CD14-positive monocyte (primary cell): ENCODE measurements around the gene TTBK1. TPM values are rescaled to one million over a fixed set of nuclear protein-coding genes. Genes with fewer than 3 reads are reported as not detected.

Source experiments
- DNase-seq, 3 donors: peaks; one replicate each; pipeline ENCODE4 v3.0.0-alpha.2; 2011 to 2022
- H2AFZ ChIP-seq: 2 replicates; pipeline ENCODE4 v1.6.0; 2012; ENCODE audit warnings: mild to moderate bottlenecking, low read depth, low read length, inconsistent platforms; ENCODE audit not compliant: insufficient read depth, poor library complexity, severe bottlenecking
- H3K27ac ChIP-seq, 2 donors: 1 replicate in 1 of 2; 2 replicates in 1 of 2; pipeline ENCODE4 v1.5.1; 2012 to 2013; ENCODE audit warnings: low read length in 2 of 2, control low read depth in 1 of 2, inconsistent platforms in 1 of 2, low read depth in 1 of 2, mild to moderate bottlenecking in 1 of 2
- H3K27me3 ChIP-seq, 2 donors: one replicate each; pipeline versions ENCODE4 v1.6.0 to v1.6.1; 2011 to 2013; ENCODE audit warnings: low read length in 2 of 2; ENCODE audit not compliant: control insufficient read depth in 2 of 2, insufficient read depth in 2 of 2
- H3K36me3 ChIP-seq, 2 donors: replicated peaks in 1 of 2; 1 replicate in 1 of 2; 2 replicates in 1 of 2; pipeline versions ENCODE4 v1.5.1 to v1.6.1; 2012 to 2013; ENCODE audit warnings: low read length in 2 of 2, control low read depth in 1 of 2, inconsistent platforms in 1 of 2, mild to moderate bottlenecking in 1 of 2; ENCODE audit not compliant: insufficient read depth in 2 of 2, control insufficient read depth in 1 of 2
- H3K4me1 ChIP-seq, 2 donors: 1 replicate in 1 of 2; 2 replicates in 1 of 2; pipeline versions ENCODE4 v1.5.1 to v1.6.1; 2012 to 2013; ENCODE audit warnings: low read length in 2 of 2, control low read depth in 1 of 2, inconsistent platforms in 1 of 2, mild to moderate bottlenecking in 1 of 2, moderate library complexity in 1 of 2; ENCODE audit not compliant: insufficient read depth in 2 of 2, control insufficient read depth in 1 of 2
- H3K4me2 ChIP-seq: replicated peaks from 2 replicates; pipeline ENCODE3; 2012; ENCODE audit warnings: low read length, moderate library complexity, mild to moderate bottlenecking; ENCODE audit not compliant: poor library complexity, severe bottlenecking; ENCODE audit errors: extremely low read depth
- H3K4me3 ChIP-seq, 3 experiments: fragments of 200-600 bp in 1 of 3; sonication (generic) in 1 of 3; replicated peaks in 1 of 3; 1 replicate in 2 of 3; 2 replicates in 1 of 3; pipeline ENCODE4 v1.5.1; 2011 to 2013; ENCODE audit warnings: low read length in 3 of 3, mild to moderate bottlenecking in 3 of 3, control low read depth in 2 of 3, low read depth in 2 of 3, inconsistent platforms in 1 of 3, moderate library complexity in 1 of 3
- H3K79me2 ChIP-seq: 2 replicates; pipeline ENCODE4 v1.6.0; 2012; ENCODE audit warnings: mild to moderate bottlenecking, control low read depth, inconsistent platforms, low read length, moderate library complexity; ENCODE audit not compliant: insufficient read depth
- H3K9ac ChIP-seq: 2 replicates; pipeline ENCODE4 v1.6.0; 2017; ENCODE audit warnings: low read length, mild to moderate bottlenecking; ENCODE audit not compliant: insufficient read depth, poor library complexity, severe bottlenecking
- H3K9me3 ChIP-seq, 2 donors: replicated peaks in 1 of 2; 1 replicate in 1 of 2; 2 replicates in 1 of 2; pipeline versions ENCODE4 v1.5.1 to v1.6.1; 2012 to 2013; ENCODE audit warnings: low read length in 2 of 2, control low read depth in 1 of 2; ENCODE audit not compliant: control insufficient read depth in 1 of 2, insufficient read depth in 1 of 2
- H4K20me1 ChIP-seq: 2 replicates; pipeline ENCODE4 v1.6.0; 2012; ENCODE audit warnings: mild to moderate bottlenecking, low read length, control low read depth, moderate library complexity; ENCODE audit not compliant: insufficient read depth
- H3K27ac Mint-ChIP-seq, 7 donors: one replicate each; pipeline ENCODE4 v1.8.0; 2020; ENCODE audit warnings: mild to moderate bottlenecking in 7 of 7, mixed read lengths in 7 of 7, moderate library complexity in 6 of 7, inconsistent platforms in 2 of 7
- H3K27me3 Mint-ChIP-seq, 3 donors: one replicate each; pipeline ENCODE4 v1.8.0; 2021 to 2022; ENCODE audit warnings: low read depth in 3 of 3, mild to moderate bottlenecking in 3 of 3, mixed read lengths in 3 of 3, moderate library complexity in 3 of 3, inconsistent platforms in 1 of 3
- H3K36me3 Mint-ChIP-seq, 2 donors: one replicate each; pipeline ENCODE4 v1.8.0; 2020; ENCODE audit warnings: mixed read lengths in 2 of 2, inconsistent platforms in 1 of 2, mild to moderate bottlenecking in 1 of 2
- H3K4me1 Mint-ChIP-seq: one replicate; pipeline ENCODE4 v1.8.0; 2020; ENCODE audit warnings: mild to moderate bottlenecking, mixed read lengths
- H3K4me3 Mint-ChIP-seq, 2 donors: one replicate each; pipeline ENCODE4 v1.8.0; 2020; ENCODE audit warnings: mild to moderate bottlenecking in 2 of 2, mixed read lengths in 2 of 2, moderate library complexity in 1 of 2
- H3K9me3 Mint-ChIP-seq, 7 donors: one replicate each; pipeline ENCODE4 v1.8.0; 2020 to 2022; ENCODE audit warnings: mixed read lengths in 7 of 7, mild to moderate bottlenecking in 6 of 7, moderate library complexity in 6 of 7, inconsistent platforms in 2 of 7
- CTCF ChIP-seq: fragments of 200-600 bp; IDR thresholded peaks from one replicate; pipeline ENCODE4 v1.8.0; 2022; ENCODE audit warnings: antibody characterized with exemption, mild to moderate bottlenecking
- WGBS: methylation state at CpG from one replicate; pipeline ENCODE4 v1.1.5; 2013; ENCODE audit warnings: missing lambda C conversion rate; ENCODE audit not compliant: insufficient coverage; 5-methylcytosine and 5-hydroxymethylcytosine counted together
- intact Hi-C, 2 donors: fragments of 100-400 bp; cut with micrococcal nuclease; formaldehyde crosslinking; loops; one replicate each; pipeline versions ENCODE4 v1.15.0 to v1.15.1; 2023
- polyA plus RNA-seq, 3 donors: library from polyadenylated mRNA; depleted of rRNA in 1 of 3; unstranded in 2 of 3; stranded (reverse) in 1 of 3; fragments of 300-500 nt in 2 of 3; fragments of >200 nt in 1 of 3; fragmentation: Illumina TruSeq in 2 of 3; gene quantifications; 1 replicate in 2 of 3; 2 replicates in 1 of 3; pipeline ENCODE4 v1.2.3, GENCODE V29; 2012 to 2021

The TTBK1 gene
- polyA plus RNA-seq, 3 donors, result not detected

DNA sequence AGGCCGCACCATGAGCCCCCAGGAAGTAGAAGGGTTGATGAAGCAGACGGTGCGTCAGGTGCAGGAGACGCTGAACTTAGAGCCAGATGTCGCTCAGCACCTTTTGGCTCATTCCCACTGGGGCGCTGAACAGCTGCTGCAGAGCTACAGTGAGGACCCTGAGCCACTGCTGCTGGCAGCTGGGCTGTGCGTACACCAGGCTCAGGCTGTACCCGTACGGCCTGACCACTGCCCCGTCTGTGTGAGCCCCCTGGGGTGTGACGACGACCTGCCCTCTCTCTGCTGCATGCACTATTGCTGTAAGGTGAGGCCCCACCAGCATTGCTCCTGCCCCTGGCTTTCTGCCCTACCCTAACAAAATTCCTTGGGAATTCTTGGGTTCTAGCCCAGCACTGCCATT, 27.1 kb upstream of the TTBK1 start:
- H3K4me3 Mint-ChIP-seq, result no peak overlapping the region
- Histone ChIP-seq H3K4me1 (no peaks in the 10 kb centered on the region), H3K9ac (no peak overlapping the region), H3K27ac (no peak overlapping the region), H2AFZ (no peak overlapping the region), H3K4me2 (no peak overlapping the region), H3K27me3 (no peaks in the 10 kb centered on the region), H3K4me3 (no peak overlapping the region), H3K79me2 (no peaks in the 10 kb centered on the region), H3K36me3 (peaks cover 56 to 77% of the 10 kb centered on the region in 2 donors), H3K9me3 (no peaks in the 10 kb centered on the region), H4K20me1 (no peaks in the 10 kb centered on the region)
- no peak for TF ChIP-seq CTCF
- H3K4me1 Mint-ChIP-seq, result no peaks in the 10 kb centered on the region
- intact Hi-C loops, result no loop called here
- WGBS, result 97% methylated on average over 12 of the region's 12 CpGs
- peaks cover 64 to 65% of the 10 kb centered on the region in 2 donors for H3K36me3 Mint-ChIP-seq
- H3K9me3 Mint-ChIP-seq, result peaks cover 0 to 2% (median 0%) of the 10 kb centered on the region in 7 donors
- DNase-seq, result no peak
- peaks cover 0 to 4% (median 2%) of the 10 kb centered on the region in 3 donors for H3K27me3 Mint-ChIP-seq
- peak overlapping the region in 1 of 7 donors; percentile 59 for H3K27ac Mint-ChIP-seq

DNA sequence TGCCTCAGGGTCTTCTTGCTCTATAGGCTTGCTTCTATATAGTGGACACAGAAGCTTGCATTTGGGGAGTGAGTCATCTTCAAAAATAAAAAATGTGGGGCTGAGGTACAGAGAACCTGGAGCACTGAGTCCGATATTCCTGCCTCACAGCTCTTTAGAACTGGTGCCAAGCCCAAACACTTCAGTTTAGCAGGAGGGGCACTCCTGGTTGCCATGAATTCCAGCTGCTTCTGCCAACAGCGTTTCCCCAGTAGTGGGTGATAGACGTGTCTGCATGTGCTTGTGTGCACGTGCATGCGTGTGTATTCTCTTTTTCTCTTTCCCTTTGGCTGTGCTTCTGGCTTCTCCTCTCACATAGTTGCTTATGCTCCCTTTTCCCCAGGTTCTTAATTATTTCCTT, 25.9 kb upstream of the TTBK1 start:
- DNase-seq, result no peak
- no peak overlapping the region for H3K9ac ChIP-seq
- Mint-ChIP-seq H3K4me3 (no peak overlapping the region), H3K36me3 (peaks cover 68 to 76% of the 10 kb centered on the region in 2 donors), H3K27ac (peak overlapping the region in 1 of 7 donors; percentile 37), H3K27me3 (peaks cover 0 to 4% (median 2%) of the 10 kb centered on the region in 3 donors), H3K9me3 (peaks cover 0 to 2% (median 0%) of the 10 kb centered on the region in 7 donors), H3K4me1 (no peaks in the 10 kb centered on the region)
- H2AFZ ChIP-seq, result no peak overlapping the region
- intact Hi-C loops, result no loop called here
- H3K4me2 ChIP-seq, result no peak overlapping the region
- no peaks in the 10 kb centered on the region for H3K27me3 ChIP-seq
- no peaks in the 10 kb centered on the region for H3K79me2 ChIP-seq
- whole genome bisulfite sequencing, result 80% methylated on average over 1 of the region's 5 CpGs
- peaks cover 64 to 87% of the 10 kb centered on the region in 2 donors for H3K36me3 ChIP-seq
- no peak overlapping the region for H3K27ac ChIP-seq
- H3K4me1 ChIP-seq, result no peaks in the 10 kb centered on the region
- H3K4me3 ChIP-seq, result no peak overlapping the region
- no peaks in the 10 kb centered on the region for H4K20me1 ChIP-seq
- no peak for TF ChIP-seq CTCF
- no peaks in the 10 kb centered on the region for H3K9me3 ChIP-seq
